HT1080 (cell line): ENCODE results near the gene PLCH1. TPM values are rescaled to one million over a fixed set of nuclear protein-coding genes. Genes with fewer than 3 reads are reported as not detected.
"Not testable (repeated sequence)": the region's sequence is repeated elsewhere in the genome, so short reads cannot be mapped to it uniquely, and the experiment has no call there.

Experiments
- DNase-seq: peaks from one replicate; pipeline ENCODE4 v3.0.0-alpha.2; 2015; ENCODE audit warnings: low read depth
- total RNA-seq: library from RNA; depleted of rRNA; stranded (reverse); fragments of >200 nt; shearing (Covaris generic); gene quantifications from 2 replicates; pipeline ENCODE4 v1.2.3, GENCODE V29; 2014

The PLCH1 gene
- total RNA-seq, 1 experiment from 2014 or later, result 0.53 TPM

DNA sequence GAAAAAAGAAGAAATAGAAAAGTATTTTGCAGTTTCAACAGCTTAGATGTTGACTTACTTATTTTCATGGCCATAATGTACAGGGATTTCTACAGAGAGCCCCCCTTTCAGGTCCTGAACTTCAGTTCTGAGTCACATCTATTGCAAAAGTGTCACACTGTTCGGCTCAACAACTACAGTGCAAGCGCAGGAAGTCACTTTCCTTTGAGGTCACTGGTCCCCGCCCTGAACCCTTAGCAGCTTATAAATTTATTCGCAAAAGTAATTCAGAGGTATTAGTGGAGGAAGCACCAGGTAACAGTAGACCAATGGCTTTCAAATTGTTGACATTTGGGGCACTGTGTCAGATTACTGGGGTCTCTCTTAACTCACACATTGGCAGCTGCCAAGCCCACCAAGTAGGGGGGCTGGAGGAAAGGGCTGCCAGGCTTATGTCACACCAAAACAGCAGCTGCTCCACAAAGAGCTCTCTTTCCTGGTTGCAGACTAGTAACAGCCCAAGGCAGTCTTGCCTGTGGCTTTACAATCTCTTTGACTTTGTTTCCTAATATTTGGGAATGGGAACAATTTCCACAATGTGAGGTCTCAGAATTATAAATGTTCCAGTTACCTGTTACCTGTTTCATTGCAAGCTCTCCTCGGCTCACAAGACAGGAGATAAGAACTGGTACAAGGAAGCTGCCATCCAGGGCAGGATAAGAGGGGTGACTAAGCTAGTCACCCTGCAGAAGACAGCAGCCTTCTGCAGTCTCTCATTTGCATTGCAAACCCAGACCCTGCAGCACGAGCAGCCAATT lies 321.1 kb downstream of the PLCH1 start:
- no peak for DNase-seq

DNA sequence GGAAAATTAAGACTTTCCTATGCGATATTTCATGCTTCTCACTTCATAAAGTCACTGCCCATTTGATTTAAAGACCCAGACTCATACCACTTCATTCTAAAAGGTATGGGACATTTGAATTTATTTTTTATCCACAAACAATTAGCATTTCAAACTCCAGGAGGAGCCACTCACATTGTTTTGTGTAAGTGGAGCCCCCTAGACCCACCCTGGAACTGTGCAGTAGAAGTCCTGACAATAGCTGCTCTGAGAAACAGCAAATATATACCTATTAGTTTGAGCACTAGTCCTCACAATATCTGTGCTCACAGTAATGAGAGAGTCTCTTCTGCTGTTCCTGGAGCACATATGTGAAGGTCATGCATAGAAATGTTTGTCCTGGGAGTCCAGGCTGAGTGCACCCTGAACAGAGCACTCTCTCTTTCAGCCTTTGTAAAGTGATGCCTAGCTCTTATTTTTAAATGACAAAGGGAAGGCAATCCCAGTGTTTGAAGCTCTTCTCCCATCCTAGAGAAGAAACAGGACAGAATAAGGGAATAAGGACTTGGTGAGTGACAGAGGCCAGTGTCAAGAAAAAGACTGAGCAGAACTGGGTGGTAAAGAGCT lies 323.9 kb downstream of the PLCH1 start:
- no peak for DNase-seq

DNA sequence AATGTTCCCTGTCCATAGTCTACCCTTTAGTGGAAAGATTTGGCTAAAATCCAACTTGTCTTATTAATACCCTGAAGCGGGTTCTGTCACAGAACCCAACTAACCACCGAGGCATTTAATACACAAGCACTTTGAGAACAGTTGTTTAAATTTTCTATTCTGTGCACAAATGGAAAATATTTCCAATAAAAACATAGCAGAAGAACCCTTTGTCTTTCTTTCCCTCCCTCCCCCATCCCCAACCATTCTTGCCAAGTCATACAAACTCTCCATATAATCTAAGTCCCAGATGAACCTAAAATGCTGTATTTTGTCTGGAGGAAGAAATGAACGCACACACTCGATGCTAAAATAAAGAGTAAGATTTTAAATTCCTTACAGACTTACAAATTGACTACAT lies 324.5 kb downstream of the PLCH1 start:
- no peak for DNase-seq

DNA sequence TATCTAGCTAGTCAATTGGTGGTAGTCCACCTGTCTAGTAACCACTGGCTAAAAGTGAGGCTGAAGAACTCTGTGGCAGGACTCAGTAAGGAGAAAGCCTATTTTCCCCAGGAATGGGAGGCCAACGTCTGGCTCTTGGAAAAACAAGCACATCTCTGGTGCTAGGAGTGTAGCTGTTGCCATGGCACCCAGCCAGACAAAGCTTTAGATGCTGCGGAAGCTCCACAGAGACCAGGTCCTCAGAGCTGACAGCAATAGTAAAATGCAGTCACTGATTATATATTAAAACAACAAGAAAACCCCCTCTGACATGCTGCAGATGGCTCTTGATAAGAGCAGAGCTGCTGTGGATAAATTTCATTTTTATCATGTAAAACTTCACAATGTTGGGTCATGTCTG lies 326.5 kb downstream of the PLCH1 start:
- DNase-seq, result no peak

DNA sequence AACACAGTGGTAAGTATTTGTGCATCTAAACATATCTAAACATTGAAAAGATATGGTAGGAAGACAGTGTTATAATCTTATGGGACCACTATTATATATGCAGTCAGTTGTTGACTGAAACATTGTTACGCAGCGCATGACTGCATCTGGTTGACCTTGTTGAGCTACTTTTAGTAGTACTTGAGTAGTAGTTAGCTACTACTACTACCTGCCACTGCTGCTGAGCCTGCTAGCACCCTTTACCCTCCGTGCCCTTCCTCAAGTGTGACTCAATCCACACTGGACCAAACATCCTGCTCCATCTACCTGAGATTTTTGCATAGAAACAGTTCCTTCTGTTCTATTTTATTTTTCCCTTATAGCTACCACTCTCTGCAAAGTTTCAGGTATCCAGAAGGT lies 327.8 kb downstream of the PLCH1 start:
- DNase-seq, result no peak

DNA sequence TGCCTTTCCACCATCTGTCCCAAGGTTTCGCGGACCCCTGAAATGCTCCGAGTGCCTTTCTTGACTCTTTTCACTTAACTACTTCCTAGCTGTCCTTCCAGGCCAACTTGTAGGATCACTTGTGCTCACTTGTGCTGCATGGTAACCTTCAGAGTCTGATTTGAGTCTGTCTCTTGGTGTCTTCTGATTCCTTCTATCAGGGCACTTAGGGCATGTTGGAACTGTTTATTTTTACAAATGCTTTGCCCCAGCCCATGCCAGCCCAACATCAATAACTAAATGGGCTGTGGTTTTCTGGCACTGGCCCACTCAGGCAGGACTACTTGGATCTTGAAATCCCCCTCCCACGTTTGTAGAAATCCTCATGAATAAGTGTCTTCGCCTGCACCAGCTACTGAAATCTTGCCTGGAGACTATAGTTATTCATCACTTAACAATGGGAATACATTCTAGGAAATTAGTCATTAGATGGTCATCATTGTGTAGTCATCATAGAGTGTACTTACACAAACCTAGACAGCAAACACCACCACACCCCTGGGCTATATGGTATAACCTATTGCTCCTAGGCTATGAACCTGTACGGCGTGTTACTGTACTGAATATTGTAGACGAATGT lies 328.3 kb downstream of the PLCH1 start:
- peak; percentile 95 for DNase-seq

DNA sequence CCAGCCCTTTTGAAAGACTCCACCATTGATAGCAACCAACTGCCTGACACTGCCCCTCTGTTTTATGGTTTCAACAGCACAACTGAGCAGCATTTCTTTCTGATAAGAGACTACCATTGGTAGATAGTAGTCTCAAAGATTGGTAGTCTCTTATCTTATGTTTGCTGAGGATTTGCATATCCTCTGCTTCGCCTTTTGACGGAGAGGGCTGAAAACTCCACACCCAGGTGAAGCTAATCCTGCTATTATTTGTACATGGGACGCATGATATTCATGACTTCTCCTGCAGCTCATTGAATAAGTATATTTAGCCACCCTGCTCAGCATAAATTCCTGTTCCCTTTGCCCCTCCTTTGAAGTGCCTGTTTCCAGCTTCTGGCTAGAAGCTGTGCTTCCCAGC lies 332.0 kb downstream of the PLCH1 start:
- no peak for DNase-seq

DNA sequence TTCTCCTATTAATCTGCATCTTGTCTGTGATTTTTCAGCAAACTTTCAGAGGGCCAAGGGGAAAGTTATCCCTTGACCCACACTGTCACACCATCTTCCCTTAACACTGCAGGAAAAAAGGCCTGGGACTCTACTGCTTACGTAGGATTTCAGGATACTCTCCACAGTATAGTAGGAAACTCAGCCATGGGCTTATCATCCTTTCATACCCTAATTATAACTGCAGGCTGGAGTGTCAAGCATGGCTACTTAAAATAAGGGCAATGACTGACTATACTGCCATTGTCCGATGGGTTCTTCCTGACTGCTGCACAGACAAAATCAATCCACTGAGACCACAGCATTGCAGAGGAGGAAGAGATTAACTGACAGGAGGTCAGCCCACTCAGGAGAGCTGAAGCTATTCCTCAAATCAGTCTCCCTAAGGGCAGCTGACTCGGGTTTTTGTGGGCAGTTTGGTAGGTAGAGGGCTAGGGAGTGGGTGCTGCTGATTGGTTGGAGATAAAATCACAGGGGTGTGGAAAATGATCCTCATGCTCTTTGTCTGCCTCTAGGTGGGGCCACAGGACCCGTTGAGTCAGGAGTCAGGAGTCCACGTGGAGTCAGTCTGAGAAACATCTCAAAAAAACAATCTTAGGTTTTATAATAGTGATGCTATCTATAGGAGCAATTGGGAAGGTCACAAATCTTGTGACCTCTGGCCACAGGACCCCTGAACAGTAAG lies 333.2 kb downstream of the PLCH1 start:
- DNase-seq, result peak; percentile 30

DNA sequence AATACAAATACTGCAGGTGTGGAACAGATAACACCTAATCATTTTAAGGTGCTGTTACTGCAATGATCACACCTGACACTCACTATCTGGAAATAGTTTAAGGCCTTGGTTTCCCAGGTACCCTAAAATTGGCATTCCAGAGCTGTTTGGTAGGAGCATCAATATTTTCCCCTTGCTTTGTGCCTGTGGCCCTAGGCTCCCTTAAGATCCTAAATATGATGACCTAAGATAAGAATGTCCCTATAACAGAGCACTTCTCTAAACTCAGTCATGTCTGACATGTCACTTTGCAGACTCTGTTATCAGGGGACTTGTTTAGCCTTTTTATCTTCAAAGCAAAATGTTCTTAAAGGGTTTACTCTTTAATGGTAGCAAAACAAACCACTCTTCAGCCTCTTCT lies 335.5 kb downstream of the PLCH1 start:
- no peak for DNase-seq

DNA sequence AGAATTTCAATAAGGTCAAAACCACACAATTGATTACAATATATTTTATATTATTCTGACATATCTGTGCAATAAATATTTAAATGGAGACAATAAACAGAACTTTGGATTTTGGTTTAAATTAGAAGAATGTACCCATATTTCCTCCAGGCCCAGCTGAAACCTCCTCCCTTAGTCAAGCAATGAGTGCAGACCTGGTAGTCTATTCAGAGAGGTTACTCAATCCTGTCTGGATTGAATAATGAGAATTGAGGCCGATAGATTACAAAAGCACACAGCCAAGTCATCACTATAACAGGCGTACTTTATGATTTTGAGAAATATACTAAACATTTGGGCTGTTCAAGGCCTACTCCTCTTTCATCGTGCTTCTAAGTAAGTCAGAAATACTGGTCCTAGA lies 336.9 kb downstream of the PLCH1 start:
- DNase-seq, result no peak

DNA sequence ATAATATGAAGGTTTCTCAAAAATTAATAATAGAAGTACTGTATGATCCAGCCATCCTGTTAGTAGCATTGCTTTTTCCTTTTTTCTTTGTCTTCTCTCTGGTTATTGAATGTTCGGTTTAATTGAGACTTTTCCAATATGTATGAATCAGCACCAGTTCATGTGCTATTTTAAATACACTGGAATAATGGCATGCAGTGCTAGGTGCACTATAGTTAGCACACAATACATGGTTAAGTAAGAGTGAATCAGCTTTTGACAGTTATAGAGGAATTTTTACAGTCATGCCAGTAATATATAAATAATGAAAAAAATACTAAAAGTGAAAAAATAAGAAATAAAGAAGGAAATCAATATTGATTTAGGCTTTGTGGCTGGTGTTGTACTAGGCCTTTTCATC lies 337.5 kb downstream of the PLCH1 start:
- DNase-seq, result no peak

DNA sequence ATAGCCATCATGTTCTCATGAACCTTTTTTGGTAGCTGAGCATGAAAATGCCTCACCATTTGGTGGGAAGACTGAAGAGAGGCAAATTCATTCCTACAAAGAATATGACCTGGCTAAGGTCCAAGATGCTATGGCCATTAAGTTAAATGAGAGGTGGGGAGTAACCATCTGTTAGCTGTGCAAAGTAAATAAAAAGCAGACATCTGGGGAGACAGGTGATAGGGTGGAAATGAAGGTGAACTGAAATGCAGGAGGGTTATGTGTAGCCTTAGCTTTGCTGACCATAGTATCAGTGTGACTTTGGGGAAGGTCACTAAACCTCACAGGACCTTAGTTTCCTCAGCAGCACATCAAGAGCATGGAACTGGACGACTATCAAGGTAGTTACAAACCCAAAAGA lies 340.4 kb downstream of the PLCH1 start:
- no peak for DNase-seq

DNA sequence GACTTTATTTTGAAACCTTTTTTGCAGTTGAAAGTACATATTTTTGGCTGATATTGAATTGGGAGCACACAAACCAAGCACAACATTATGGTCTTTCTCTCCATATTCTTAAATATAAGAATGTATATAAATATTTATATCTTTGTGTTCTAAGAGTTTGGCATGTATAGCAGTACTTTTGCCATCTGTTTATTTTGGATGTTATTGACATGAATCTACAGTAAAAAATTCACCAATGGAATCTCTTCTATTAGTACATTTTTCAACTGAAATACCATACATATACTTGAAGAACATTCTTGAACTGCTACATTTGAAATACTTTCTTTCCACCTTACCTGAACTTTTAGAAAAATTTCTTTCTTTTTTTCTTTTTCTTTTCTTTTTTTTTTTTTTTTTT lies 342.2 kb downstream of the PLCH1 start:
- no peak for DNase-seq

DNA sequence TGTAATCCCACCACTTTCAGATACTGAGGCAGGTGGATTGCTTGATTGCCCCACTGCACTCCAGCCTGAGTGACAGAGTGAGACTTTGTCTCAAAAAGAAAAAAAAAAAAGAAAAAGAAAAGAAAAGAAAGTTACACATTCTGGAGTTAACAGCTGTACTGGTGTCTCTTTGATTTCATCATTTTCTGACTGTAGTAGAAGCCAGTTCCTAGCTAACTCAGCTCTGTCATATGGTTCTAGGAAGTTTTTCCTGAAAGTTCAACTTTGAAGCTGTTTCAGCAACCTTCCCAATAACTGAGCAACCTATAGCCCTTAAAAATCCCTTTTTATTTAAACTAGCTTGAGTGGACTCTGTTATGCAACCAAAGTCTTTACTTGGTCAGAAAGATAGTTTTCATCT lies 346.8 kb downstream of the PLCH1 start:
- DNase-seq, result no peak

DNA sequence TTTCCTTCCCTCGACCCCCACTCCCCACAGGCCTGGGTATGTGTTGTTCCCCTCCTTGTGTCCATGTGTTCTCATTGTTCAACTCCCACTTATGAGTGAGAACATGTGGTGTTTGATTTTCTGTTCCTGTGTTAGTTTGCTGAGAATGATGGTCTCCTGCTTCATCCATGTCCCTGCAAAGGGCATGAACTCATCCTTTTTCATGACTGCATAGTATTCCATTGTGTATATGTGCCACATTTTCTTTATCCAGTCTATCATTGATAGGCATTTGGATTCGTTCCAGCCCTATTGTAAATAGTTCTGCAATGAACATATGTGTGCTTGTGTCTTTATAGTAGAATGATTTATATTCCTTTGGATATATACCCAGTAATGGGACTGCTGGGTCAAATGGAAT lies 350.0 kb downstream of the PLCH1 start:
- not testable (repeated sequence) for DNase-seq

DNA sequence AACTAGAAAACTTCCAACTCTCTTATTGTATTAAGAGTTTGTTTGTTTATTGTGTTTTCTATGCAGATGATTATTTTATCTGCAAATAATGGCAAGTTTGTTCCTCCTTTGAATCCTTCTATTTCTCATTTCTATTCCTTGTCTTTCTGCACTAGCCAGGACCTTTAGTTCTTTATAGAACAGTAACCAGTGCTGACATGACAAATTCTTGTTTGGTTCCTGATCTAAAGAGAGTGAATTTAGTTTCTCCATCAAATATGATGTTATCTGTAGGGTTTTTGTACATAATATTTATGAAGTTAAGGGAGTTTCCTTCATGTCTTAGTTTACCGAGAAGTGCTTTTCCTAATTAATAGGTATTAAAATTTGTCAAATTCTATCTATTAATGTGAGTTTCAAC lies 350.6 kb downstream of the PLCH1 start:
- no peak for DNase-seq

DNA sequence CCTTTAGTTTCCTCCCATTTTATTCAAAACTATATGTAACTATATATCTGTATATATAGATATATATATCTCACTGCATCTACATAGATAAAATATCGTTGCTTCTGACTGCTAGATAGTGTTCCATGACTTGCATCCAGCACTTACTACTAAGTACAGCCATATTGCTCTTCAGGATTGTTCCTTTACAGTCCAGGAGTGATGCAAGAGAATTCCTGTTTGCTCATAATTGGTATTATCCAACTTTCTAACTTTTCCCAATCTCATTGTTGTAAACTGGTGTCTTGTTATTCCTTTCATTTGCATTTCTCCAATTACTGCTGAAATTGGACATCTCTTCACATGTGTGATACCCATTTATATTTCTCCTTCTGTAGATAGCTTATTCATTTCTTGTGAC lies 351.6 kb downstream of the PLCH1 start:
- no peak for DNase-seq

DNA sequence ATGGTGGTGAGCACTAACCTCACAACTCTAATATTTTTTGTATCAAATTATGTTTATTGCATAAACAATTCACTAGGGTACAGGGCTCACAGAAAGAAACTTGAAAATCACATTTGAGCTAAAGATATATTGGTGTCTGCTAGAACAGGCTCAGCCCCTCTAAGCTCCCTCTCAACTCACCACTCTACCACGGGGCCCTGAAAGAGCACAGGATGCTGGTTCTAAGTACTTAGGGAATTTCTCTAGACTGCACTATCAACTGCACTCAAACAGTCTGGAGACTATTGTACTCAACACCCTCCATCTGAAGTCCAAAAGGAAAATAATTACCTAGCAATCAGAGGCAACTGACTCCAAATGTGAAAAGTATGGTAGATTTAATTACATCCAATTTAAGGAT lies 352.7 kb downstream of the PLCH1 start:
- DNase-seq, result no peak

DNA sequence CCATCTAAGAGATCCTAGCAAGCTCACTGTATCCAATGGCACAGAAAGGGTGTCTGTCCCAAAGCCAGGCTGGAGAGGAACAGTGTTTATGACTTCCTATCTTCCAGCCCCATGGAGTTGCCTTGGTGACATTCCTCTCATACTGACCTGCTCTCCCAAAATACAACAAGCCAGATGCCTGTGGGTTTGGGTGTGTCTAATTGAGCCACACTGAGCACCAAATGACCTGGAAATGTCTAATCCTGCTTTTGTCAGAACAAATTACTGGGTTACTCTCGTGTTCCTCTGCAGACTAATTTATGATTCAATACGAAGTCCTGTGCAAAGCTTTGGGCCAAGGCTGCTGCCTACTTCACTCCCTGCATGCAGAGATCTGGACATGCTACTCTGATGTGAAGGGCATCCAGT lies 353.3 kb downstream of the PLCH1 start:
- peak; percentile 86 for DNase-seq

DNA sequence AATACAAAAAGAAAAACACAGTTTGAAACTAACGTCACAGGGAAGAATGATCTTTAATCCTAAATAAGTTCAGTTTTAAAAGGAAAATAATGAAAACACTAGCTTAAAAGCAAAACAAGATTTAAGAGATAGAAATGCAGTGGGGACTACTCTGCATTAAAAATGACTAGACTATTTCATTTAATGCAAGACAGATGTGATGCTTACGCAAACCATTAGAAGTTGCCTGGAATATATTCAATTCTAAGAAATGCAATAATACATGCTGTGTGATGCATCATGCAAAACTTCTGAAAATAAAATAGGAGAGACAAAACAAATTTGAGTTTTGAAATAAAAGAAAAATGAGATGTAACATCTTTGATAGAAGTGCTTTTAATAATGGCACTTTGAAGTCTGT lies 353.8 kb downstream of the PLCH1 start:
- no peak for DNase-seq

DNA sequence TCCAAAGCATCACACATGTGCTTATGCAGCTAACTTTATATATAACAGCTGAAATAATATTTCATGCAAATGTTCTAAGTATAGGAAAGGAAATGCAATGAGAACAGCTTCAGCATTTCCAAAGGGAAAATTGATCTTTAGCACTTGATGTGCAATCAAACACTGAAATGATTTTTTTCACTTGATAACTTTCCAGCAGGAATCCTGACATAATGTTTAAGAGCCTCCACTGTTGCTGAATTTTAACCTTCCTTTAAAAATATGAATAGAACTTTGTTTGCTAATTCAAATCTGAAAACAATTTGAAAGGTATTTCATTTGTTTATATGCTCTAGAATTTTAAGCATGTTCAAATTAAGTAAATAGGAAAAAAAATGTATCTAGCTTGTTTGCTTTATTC lies 354.5 kb downstream of the PLCH1 start:
- no peak for DNase-seq

DNA sequence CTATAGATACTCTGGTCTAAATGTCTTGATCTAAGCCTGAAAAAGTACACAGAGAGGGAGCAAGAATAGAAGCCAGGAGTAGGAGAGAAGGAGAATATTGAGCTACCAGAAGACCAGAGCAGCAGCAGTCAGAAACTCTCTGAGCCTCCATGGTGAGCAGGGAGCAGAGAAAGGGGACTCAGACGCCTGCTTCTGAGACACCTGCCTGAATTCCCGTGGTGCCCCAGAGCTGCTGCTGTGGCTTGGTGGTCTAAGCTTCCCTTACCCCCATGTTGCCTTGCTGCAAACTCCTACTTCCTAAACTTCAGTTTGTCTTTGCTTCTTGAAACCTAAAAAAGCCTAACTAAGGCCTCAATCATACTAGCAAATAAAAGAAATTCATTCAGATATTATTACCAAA lies 356.5 kb downstream of the PLCH1 start:
- no peak for DNase-seq
